HG03558 (cell line): ENCODE results near the gene DLG1.

Source experiments
- ATAC-seq: cut with Tn5 transposase; IDR thresholded peaks from one replicate; pipeline ENCODE4 v1.9.1; 2021; ENCODE audit warnings: moderate number of reproducible peaks; ENCODE audit not compliant: unreplicated experiment; ENCODE audit errors: extremely low read depth

DLG1 gene

DNA sequence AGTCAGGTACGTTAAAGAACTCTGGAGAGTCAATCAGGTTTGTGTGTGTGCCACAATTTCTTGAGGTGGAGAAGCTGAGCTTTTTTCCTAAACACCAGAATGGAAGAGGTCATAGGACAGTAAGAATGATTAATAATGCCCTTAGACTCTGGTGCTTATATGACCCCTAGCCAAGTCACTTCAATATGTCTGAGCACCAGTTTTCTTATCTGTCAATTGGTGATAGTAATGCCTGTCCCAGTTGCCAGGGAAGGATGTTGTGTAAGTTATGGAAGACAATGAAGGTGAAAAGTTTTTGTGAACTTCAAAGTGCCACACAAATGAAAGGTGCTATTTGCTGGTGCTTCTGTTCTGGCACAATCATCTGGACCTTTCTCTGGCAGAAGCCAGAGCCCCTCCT, 22.2 kb upstream of the DLG1 start:
- ATAC-seq, result no peak

- ATAC-seq, result no peak
These were observed 19.0 kb upstream of the DLG1 start for GRCh38 chr3:197317250-197317963.

DNA sequence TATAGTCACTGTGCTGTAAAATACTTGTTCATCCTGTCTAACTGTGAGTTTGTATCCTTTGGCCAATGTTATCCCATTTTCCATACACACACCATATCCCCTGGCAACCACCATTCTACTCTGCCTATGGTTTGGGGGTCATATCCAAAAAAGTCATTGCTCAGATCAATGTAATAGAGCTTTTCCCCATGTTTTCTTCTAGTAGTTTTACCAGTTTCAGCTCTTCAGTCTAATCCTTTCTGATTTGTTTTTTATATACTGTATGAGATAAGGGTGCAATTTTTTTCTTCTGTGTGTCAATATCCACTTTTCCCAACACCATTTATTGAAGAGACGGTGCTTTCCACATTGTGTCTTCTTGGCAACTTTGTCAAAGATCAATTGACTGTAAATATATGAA, 14.0 kb upstream of the DLG1 start:
- no peak for ATAC-seq

- ATAC-seq, result no peak
These were observed 13.2 kb upstream of the DLG1 start for GRCh38 chr3:197311591-197311990.

- ATAC-seq, result no peak
These were observed 11.3 kb upstream of the DLG1 start for GRCh38 chr3:197309528-197310361.

- ATAC-seq, result no peak
These were observed 10.2 kb upstream of the DLG1 start for GRCh38 chr3:197308591-197308990.

GRCh38 chr3:197306374-197307086, 8.1 kb upstream of the DLG1 start:
- ATAC-seq, result no peak

DNA sequence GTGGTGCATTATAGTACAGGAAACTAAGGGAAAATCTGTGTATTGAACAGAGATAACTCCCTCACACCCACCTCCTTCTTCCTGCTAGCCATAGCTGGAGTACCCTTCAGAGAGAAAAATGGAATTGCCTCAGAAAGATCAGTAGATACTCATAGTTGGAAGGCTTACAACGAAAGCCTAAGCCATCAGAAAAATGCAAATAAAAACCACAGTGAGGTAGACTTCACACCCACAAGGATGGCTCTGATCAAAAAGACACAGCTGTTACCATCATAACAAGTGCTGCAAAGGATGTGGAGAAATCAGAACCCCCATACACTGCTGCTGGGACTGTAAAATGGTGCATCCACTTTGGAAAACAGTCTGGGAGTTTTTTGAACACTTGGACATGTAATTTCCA, 7.4 kb upstream of the DLG1 start:
- ATAC-seq, result peak; percentile 93

- no peak for ATAC-seq
These were observed 5.0 kb upstream of the DLG1 start for GRCh38 chr3:197303452-197303851.

DNA sequence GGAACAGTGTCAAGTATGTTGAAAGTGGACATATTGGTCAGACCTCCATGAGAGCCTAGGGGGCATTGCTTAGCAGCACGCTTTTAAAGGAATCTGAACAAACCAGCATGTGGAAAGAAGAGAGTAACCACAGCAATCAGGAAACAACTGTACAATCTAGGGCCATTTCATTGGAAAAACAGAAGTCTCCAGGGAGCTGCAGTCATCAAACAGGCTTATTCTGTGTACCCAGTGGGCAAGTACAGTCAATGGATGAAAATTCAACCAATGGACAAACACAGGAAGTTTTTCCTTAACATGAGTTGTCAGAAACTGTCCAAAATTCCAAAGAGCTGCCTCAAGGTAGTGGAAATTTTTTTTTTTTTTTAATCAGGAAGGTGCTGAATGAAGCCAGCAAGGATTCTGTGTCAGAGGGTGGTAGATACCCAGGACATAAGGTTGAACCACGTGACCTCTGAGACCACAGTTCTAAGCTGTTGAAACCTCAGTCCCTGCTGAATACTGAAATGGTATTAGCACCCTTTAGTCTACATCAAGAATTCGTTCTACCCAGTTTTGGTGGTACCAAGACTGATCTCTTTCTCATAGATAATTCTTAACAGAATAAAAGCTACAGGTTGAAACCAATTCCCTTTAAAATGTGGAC, 4.4 kb upstream of the DLG1 start:
- no peak for ATAC-seq

DNA sequence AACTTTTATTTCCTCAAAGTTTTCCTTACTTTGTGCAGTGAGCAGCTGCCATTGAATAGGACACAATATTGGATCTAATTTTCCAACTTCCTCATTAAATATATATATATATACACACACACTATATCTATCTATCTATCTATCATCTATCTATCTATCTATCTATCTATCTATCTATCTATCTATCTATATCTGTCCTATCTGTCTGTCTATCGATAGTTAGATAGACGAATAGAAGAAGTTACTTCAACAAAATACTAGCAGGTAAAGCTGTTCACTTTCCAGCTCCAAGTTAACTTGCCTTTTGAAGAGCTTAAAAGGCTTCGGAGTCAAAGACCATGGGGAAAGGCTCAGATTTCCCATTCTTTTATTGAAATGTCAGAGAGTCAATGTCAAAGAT, 3.6 kb upstream of the DLG1 start:
- ATAC-seq, result no peak

DNA sequence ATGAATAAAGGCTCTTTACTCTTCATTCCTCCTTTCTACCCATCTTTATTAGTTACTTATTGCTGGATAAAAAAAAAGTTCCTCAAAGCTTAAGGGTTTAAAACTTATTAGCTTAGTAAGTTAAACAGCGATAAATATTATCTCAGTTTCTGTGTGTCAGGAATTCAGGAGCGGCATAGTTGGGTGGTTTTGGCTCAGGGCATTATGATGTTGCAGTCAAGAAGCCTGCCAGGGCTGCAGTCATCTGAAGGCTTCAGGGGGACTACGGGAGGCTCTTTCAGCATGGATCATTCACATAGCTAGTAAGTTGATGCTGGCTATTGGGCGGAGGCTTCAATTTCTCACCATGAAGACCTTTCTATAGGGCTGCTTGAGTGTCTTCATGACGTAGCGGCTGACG, 1.9 kb upstream of the DLG1 start:
- ATAC-seq, result no peak

- ATAC-seq, result peak; percentile 20
These were observed 788 bp upstream of the DLG1 start for GRCh38 chr3:197298945-197299854.

DNA sequence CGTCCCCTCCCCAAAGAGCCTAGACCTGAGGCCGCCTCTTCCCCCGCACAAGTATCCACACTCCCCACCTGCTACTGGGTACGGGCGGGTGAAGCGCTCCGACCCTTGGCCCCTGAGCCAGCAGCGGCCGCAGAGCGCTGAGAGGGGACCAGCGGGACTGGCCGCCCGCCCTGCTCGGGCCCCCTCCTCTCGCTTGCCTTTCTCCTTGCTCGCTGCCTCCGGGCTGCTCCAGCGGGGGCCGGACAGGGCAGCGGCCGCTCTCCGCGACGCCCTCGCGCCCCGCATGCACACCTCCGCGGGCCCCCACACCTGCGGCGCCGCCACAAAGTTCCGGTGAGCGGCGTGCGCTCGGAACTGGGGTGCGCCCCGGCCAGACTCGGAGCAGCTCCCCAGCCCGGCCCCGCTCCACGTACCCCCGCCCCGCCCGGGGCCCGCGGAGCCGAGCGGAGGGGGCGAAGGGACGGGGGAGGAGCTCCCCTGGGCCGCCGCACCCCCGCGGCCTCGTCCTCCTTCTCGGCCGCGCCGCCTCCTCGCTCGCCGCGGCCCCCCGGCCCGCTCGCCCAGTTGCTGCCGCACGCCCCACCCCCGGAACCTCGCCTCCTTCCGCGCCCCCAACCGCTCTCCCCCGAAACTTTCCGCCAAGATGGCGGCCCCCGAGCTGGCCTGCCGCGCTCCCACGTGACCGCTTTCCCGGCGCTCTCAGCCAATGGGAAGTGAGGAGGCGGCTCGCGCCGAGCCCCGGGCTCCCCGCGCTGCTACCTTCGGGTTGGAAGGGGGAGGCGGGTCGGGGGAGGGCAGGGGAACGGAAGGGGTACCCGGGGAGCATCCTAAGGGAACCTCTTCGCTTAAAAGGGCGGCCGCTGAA, 704 bp downstream of the DLG1 start:
- peak; percentile 23 for ATAC-seq

- no peak for ATAC-seq
These were observed 1.4 kb downstream of the DLG1 start for GRCh38 chr3:197297002-197297401.

- ATAC-seq, result no peak
These were observed 1.9 kb downstream of the DLG1 start for GRCh38 chr3:197296545-197296944.

DNA sequence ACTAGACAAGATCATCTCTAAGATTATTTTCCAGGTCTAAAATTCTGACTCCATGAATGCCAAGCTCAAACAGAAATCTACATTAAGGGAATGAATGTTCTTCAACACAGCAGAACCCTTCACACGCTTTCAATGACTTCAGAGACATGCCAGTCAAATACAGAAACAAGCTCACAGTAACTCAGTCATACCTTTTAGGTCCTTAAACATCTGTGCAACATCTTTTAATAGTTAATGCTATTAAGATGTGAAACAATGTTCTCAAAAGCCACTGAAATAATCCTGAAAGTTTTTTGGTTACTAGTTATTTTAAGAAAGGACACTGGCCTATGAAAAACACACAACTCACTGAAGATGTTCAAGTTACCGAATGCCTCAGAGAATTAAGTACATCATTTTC, 2.5 kb downstream of the DLG1 start:
- no peak for ATAC-seq

DNA sequence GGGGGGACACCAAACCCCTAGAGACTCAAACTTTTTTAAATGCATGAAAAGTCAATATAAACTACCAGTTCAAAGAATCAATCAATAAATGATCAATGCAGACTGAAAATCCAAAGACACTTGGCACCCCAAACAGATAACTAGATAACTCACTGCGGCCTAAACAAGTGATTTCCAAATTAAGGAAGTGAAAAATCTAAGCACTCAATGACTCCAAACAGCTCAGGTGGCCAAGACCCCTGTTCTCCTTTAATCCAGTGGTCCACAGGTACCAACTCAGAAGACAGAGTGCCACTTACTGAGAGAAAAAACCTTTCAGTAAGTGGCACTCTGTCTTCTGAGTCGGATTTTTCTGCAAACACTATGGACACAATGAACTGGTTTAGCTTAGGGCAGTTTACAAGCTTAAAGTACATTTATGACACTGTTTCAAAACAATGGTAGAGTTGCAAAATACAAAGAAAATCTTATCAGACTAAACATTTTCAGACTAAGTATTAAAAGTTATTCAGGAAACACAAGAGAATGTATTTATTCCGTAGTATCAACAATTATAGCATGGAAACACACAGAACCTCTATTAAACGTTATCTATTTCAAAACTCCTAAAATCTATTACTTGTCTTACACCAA, 4.7 kb downstream of the DLG1 start:
- ATAC-seq, result no peak
